HCT116 (cell line): ENCODE data around the gene ADGRB2.

Source experiments
- CEBPB ChIP-seq: IDR thresholded peaks from 2 replicates; pipeline ENCODE4 v1.6.1; 2012; ENCODE audit warnings: low read depth
- EZH2phosphoT487 ChIP-seq: fragments of 200-600 bp; IDR thresholded peaks from 2 replicates; pipeline ENCODE4 v1.6.1; 2018; ENCODE audit warnings: antibody characterized with exemption, borderline replicate concordance
- POLR2A ChIP-seq: IDR thresholded peaks from 2 replicates; pipeline ENCODE4 v1.7.0; 2011; ENCODE audit warnings: borderline replicate concordance; ENCODE audit not compliant: insufficient read depth, insufficient read length; ENCODE audit errors: extremely low read depth

GRCh38 chr1:31712630-31713029 lies 51.5 kb downstream of the ADGRB2 start:
- TF ChIP-seq EZH2phosphoT487: no peak
- TF ChIP-seq POLR2A: no peak
- TF ChIP-seq CEBPB: no peak
